Activated CD4-positive, alpha-beta T cell treated with anti-CD3 and anti-CD28 coated beads for 36 hours (primary cell): ENCODE results near the gene DNAJC15. TPM values are rescaled to one million over a fixed set of nuclear protein-coding genes. Genes with fewer than 3 reads are reported as not detected.
A peak's percentile ranks its signal among the peaks of the same experiment; 100 is the strongest.

Experiments
- ATAC-seq: fragments of 200-7000 bp; cut with Tn5 transposase; one replicate; pipeline ENCODE4 v1.10.0; 2021; ENCODE audit warnings: mild to moderate bottlenecking, moderate library complexity
- CTCF ChIA-PET: fragments of 350-600 bp; sonication (Branson Sonifier 250); formaldehyde crosslinking; loops from one replicate; lab custom pipeline; 2021; ENCODE audit warnings: antibody characterized with exemption; lab: Charles Lee
- POLR2A ChIA-PET: fragments of 350-600 bp; sonication (Branson Sonifier 250); formaldehyde crosslinking; loops from one replicate; lab custom pipeline; 2021; ENCODE audit warnings: antibody characterized with exemption, inconsistent platforms; lab: Charles Lee
- DNase-seq: peaks from one replicate; pipeline ENCODE4 v3.0.0-alpha.2; 2020
- H3K27ac Mint-ChIP-seq: one replicate; pipeline ENCODE4 v1.8.0; 2021; ENCODE audit warnings: mixed read lengths
- H3K27me3 Mint-ChIP-seq: one replicate; pipeline ENCODE4 v1.8.0; 2021; ENCODE audit warnings: mixed read lengths
- H3K36me3 Mint-ChIP-seq: one replicate; pipeline ENCODE4 v1.8.0; 2021; ENCODE audit warnings: low read depth, mixed read lengths
- H3K4me1 Mint-ChIP-seq: one replicate; pipeline ENCODE4 v1.8.0; 2021; ENCODE audit warnings: mixed read lengths
- H3K4me3 Mint-ChIP-seq: one replicate; pipeline ENCODE4 v1.8.0; 2021; ENCODE audit warnings: mild to moderate bottlenecking, moderate library complexity, mixed read lengths
- H3K9me3 Mint-ChIP-seq: one replicate; pipeline ENCODE4 v1.8.0; 2021; ENCODE audit warnings: low read depth, mixed read lengths
- intact Hi-C, 2 experiments: fragments of 100-400 bp; cut with DNase I in 1 of 2; cut with micrococcal nuclease in 1 of 2; formaldehyde crosslinking; loops; one replicate each; pipeline versions ENCODE4 v1.14.2 to v1.15.1; 2022 to 2024; cut with DNase I, micrococcal nuclease
- total RNA-seq, 2 experiments: library from RNA; stranded (reverse); gene quantifications; one replicate each; pipeline ENCODE4 v1.2.3, GENCODE V29; 2021

The DNAJC15 gene
- 10 to 100 TPM; 13.0 to 20.8 TPM for total RNA-seq

DNA sequence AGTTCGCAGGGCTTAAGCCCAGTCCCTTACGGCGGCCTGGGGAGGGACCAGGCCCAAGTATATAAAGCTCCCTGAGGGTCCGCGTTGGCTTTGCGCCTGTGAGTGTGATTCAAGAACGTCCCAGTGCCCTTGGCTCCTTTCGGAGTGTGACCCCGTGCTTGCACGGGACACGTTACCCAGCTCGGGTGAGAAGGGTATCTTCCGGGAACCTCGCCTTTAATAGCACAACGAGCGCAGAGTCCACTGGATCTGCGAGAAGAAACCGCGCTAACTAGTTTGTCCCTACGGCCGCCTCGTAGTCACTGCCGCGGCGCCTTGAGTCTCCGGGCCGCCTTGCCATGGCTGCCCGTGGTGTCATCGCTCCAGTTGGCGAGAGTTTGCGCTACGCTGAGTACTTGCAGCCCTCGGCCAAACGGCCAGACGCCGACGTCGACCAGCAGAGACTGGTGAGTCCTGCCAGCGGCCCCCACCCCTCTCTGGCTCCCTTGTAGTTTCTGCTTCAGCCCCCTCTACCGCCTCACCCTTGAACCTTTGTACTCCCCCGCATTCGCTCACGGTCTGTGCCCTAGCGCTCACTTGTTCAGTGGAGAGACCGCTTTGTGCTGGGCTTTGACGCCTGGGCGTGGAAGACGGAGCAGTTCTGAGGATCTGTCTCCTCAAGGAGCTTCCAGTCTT, at the start of gene DNAJC15:
Gene DNAJC15, plus strand, starts transcription at position 298 of the 675 bp plus-strand sequence. Its CDS starts 41 bp downstream, at position 339.
- DNase-seq (peak; percentile 90), ATAC-seq (peak; percentile 95)
- no peaks in the 10 kb centered on the region for H3K9me3 Mint-ChIP-seq
- H3K27me3 Mint-ChIP-seq, result no peaks in the 10 kb centered on the region
- peaks cover 15% of the 10 kb centered on the region for H3K36me3 Mint-ChIP-seq
- intact Hi-C loops, result loop anchor here (1.0 to 5.0 kb wide), 5 partner anchors 20 to 53 kb away; partner anchors contain the start of gene EPSTI1 (in 1 of the 2)
- ChIA-PET CTCF (interaction anchor here (0.6 to 1.6 kb wide), 8 partner anchors 15 to 813 kb away, joined by 3 to 5 read pairs (median 3); no protein-coding TSS in a partner anchor), POLR2A (interaction anchor here (0.9 to 1.3 kb wide), 2 partner anchors 32 to 529 kb away, joined by 4 to 8 read pairs; partner anchors contain the start of gene EPSTI1)
- H3K27ac Mint-ChIP-seq, result peak within 1 kb of the TSS; percentile 91
- H3K4me3 Mint-ChIP-seq, result peak within 1 kb of the TSS; percentile 99
- peaks cover 28% of the 10 kb centered on the region for H3K4me1 Mint-ChIP-seq

- peaks cover 19% of the 10 kb centered on the region for H3K36me3 Mint-ChIP-seq
- peaks cover 4% of the 10 kb centered on the region for H3K9me3 Mint-ChIP-seq
- H3K27me3 Mint-ChIP-seq, result no peaks in the 10 kb centered on the region
- DNase-seq (no peak), ATAC-seq (no peak)
- peaks cover 25% of the 10 kb centered on the region for H3K4me1 Mint-ChIP-seq
- intact Hi-C loops, result loop anchor here in 1 of 2 experiments (10.0 kb wide), 1 partner anchor 329 kb away; no protein-coding TSS in a partner anchor
- CTCF ChIA-PET, result interaction anchor here (0.7 kb wide), 1 partner anchor 9 kb away, joined by 3 read pairs; no protein-coding TSS in a partner anchor
- no peak overlapping the region for H3K4me3 Mint-ChIP-seq
- POLR2A ChIA-PET, result no interaction called here
- no peak overlapping the region for H3K27ac Mint-ChIP-seq
These were observed 47.3 kb upstream of the DNAJC15 start for GRCh38 chr13:42976066-42976465.

DNA sequence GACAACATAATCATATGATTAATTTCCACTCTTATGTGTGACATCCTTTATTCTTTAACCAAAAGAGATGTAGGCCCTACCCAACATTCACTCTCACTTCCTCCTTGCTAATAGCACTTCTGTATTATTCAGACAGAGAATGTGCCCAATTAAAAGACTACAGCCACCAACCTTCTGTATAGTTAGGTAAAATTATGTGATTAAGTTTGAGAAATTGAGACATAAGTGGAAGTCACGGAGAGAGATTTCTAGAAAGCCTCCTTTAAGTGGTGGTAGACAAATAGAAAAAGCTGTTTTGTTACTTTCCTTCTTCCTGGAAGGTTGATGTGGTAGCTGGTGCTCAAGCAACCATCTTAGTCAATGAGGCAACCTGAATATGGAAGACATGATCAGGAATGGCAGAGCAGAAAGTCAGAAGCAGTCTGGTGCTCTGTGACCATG, 46.1 kb upstream of the DNAJC15 start:
- intact Hi-C loops, result loop anchor here in 1 of 2 experiments (10.0 kb wide), 1 partner anchor 328 kb away; no protein-coding TSS in a partner anchor
- DNase-seq, result no peak
- ATAC-seq, result no peak
- CTCF ChIA-PET, result no interaction called here
- Mint-ChIP-seq H3K36me3 (peaks cover 18% of the 10 kb centered on the region), H3K4me1 (peaks cover 18% of the 10 kb centered on the region), H3K9me3 (peaks cover 4% of the 10 kb centered on the region), H3K27ac (peak overlapping the region; percentile 33), H3K4me3 (no peak overlapping the region), H3K27me3 (no peaks in the 10 kb centered on the region)
- POLR2A ChIA-PET, result no interaction called here

GRCh38 chr13:42981317-42981716, 42.1 kb upstream of the DNAJC15 start:
- POLR2A ChIA-PET, result no interaction called here
- DNase-seq (no peak), ATAC-seq (no peak)
- H3K4me1 Mint-ChIP-seq, result peaks cover 31% of the 10 kb centered on the region
- no peak overlapping the region for H3K4me3 Mint-ChIP-seq
- intact Hi-C loops, result no loop called here
- H3K36me3 Mint-ChIP-seq, result peaks cover 13% of the 10 kb centered on the region
- no peaks in the 10 kb centered on the region for H3K27me3 Mint-ChIP-seq
- H3K9me3 Mint-ChIP-seq, result peaks cover 4% of the 10 kb centered on the region
- CTCF ChIA-PET, result interaction anchor here (1.0 kb wide), 1 partner anchor 9 kb away, joined by 3 read pairs; no protein-coding TSS in a partner anchor
- no peak overlapping the region for H3K27ac Mint-ChIP-seq

DNA sequence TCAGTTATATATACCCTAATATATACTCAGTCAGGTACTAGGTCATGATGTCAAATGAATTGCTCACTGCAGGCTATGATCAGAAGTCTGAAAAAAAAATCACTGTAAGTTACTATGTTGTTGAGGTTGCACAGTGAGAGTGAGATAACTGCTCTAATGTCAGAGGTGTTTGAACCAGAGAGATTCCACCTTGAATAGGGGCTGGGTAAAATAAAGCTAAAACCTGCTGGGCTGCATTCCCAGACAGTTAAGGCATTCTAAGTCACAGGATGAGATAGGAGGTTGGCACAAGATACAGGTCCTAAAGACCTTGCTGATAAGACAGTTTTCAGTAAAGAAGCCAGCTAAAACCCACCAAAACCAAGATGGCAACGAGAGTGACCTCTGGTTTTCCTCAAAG, 41.5 kb upstream of the DNAJC15 start:
- Mint-ChIP-seq H3K4me1 (peaks cover 31% of the 10 kb centered on the region), H3K36me3 (peaks cover 13% of the 10 kb centered on the region), H3K4me3 (no peak overlapping the region), H3K27me3 (no peaks in the 10 kb centered on the region), H3K27ac (no peak overlapping the region), H3K9me3 (peaks cover 4% of the 10 kb centered on the region)
- DNase-seq (no peak), ATAC-seq (no peak)
- ChIA-PET CTCF (interaction anchor here (1.4 kb wide), 1 partner anchor 10 kb away, joined by 5 read pairs; no protein-coding TSS in a partner anchor), POLR2A (no interaction called here)
- intact Hi-C loops, result no loop called here

DNA sequence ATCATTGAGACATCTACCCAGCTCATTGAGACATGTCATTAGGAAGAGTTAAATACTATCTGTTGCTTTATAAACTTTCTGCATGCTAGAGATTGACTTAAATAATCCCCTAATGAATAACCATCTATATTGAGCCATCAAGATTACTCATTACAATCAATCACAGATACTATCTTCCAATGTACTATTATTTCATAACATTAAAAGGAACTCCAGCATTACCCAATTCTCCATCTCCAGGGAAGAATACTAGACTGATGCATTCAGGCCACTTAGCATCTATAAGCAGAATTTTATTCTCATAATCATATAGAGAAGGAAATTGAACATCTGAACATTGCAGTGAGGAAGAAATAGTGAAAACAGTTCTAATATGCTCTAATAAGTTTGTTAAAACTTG, 39.4 kb upstream of the DNAJC15 start:
- no peaks in the 10 kb centered on the region for H3K9me3 Mint-ChIP-seq
- ChIA-PET POLR2A (no interaction called here), CTCF (no interaction called here)
- H3K4me1 Mint-ChIP-seq, result peaks cover 27% of the 10 kb centered on the region
- DNase-seq (no peak), ATAC-seq (no peak)
- intact Hi-C loops, result no loop called here
- H3K4me3 Mint-ChIP-seq, result no peak overlapping the region
- H3K36me3 Mint-ChIP-seq, result peaks cover 8% of the 10 kb centered on the region
- no peaks in the 10 kb centered on the region for H3K27me3 Mint-ChIP-seq
- no peak overlapping the region for H3K27ac Mint-ChIP-seq

- H3K36me3 Mint-ChIP-seq, result peaks cover 8% of the 10 kb centered on the region
- POLR2A ChIA-PET, result interaction anchor here (0.6 kb wide), 1 partner anchor 58 kb away, joined by 3 read pairs; no protein-coding TSS in a partner anchor
- H3K27me3 Mint-ChIP-seq, result no peaks in the 10 kb centered on the region
- H3K4me1 Mint-ChIP-seq, result peaks cover 31% of the 10 kb centered on the region
- CTCF ChIA-PET, result interaction anchor here (0.9 to 1.6 kb wide), 2 partner anchors 9 to 15 kb away, joined by 3 to 7 read pairs; no protein-coding TSS in a partner anchor
- ATAC-seq (no peak), DNase-seq (no peak)
- no peak overlapping the region for H3K4me3 Mint-ChIP-seq
- no peaks in the 10 kb centered on the region for H3K9me3 Mint-ChIP-seq
- intact Hi-C loops, result no loop called here
- H3K27ac Mint-ChIP-seq, result no peak overlapping the region
These were observed 38.7 kb upstream of the DNAJC15 start for GRCh38 chr13:42984691-42985090.

DNA sequence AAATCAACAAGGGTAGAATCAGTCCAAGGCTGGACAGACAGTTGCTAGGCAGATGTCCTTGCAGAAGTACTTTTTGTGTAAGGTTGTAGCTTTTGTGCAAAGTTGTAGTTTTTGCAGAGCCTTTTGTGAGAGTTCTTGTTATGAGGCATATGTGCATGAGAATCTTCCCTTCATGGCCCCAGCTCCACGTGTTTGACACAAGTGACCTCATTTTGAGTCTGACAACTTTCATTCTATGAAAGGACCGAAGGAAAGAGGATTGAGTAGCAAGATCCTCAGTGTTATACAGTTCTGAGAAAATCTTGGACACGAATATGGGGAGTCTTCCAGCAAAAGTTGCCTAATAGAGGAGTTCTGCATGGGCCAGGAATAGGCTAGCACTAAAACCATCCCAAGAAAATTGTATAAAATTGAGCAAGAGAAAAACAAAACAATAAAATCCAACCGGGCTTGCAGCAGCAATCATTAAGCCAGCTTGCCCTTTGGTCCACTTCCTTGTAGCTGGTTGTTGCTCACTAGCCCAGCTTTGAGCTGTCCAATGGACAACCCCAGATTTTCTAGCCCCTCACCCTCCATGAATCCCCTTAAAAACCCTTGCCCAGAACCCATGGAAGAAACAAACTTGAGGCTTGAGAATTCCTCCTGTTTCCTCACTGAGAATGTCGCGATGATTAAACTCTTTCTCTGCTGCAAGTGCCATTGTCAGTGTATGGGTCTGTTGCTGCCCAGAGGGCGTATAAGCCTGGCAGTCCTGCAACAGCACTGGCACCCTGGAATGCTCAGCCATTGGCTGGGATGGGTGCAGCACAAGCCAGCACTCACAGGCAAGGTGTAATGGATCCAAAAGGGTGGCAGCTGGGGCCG, 37.8 kb upstream of the DNAJC15 start:
- H3K4me1 Mint-ChIP-seq, result peaks cover 37% of the 10 kb centered on the region
- CTCF ChIA-PET, result interaction anchor here (0.9 to 1.6 kb wide), 2 partner anchors 9 to 16 kb away, joined by 3 to 7 read pairs; no protein-coding TSS in a partner anchor
- no peak overlapping the region for H3K27ac Mint-ChIP-seq
- no peak overlapping the region for H3K4me3 Mint-ChIP-seq
- intact Hi-C loops, result no loop called here
- POLR2A ChIA-PET, result no interaction called here
- ATAC-seq, result peak; percentile 39
- H3K27me3 Mint-ChIP-seq, result no peaks in the 10 kb centered on the region
- peaks cover 8% of the 10 kb centered on the region for H3K36me3 Mint-ChIP-seq
- no peak for DNase-seq
- H3K9me3 Mint-ChIP-seq, result no peaks in the 10 kb centered on the region

DNA sequence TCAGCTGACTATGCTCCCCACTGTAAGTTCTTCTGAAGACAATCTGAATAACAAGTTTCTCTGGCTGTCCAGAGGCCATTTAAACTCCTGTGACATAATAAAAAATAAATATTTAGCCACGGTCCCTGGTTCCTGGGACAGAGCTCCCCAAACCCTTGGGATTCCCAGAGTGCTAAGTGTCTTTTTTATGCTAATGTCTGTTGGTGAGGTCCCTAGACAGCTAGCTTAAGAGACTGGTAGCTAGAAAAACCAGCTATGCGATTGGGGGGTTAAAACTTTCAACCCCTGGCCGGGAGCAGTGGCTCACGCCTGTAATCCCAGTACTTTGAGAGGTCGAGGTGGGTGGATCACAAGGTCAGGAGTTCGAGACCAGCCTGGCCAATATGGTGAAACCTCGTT, 37.2 kb upstream of the DNAJC15 start:
- ATAC-seq (no peak), DNase-seq (no peak)
- Mint-ChIP-seq H3K27ac (no peak overlapping the region), H3K9me3 (no peaks in the 10 kb centered on the region), H3K27me3 (no peaks in the 10 kb centered on the region), H3K4me1 (peaks cover 39% of the 10 kb centered on the region), H3K4me3 (no peak overlapping the region), H3K36me3 (peaks cover 9% of the 10 kb centered on the region)
- ChIA-PET POLR2A (no interaction called here), CTCF (interaction anchor here (1.6 kb wide), 1 partner anchor 16 kb away, joined by 7 read pairs; no protein-coding TSS in a partner anchor)
- intact Hi-C loops, result no loop called here

DNA sequence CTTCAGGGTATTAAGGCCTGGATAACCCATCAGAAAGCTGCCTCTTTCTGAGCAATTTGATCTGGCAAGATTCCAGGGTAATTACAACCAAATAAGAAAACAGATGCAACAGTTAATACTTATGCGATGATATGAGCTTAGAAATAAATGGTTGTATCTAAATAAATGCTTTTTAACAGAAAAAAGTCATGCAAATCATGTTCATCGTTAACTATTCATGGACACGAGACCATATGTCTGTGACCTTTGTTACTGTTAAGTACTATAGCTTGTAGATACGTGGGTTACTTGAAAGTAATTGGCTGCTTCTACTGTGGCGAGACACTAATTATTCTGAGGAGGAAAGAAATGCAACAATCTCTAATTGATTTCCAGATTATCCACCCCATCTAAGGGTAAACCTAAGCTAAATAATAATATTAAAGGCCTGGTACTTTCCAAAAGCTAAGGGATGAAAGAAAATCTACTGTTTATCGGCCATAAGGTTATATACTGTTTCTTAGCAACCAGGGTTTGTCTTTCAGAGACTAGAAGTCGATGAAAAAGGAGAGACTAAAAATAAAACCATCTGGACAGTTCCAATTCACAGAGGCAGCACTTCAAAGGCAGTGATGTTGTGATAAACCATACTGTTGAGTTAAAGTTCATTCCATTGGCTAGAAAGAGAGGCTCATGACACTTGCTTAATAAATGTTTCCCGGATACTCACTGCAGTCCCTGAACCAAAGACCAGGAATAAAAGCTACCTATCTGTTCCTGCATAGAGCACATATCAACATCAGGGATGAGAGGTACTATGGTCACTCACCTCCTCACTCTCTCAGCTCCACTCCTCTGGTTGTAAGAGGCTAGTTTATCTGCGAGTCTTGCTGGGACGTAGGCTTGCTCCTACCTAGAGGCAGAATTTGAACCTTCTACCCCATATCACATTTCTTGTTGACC, 32.8 kb upstream of the DNAJC15 start:
- no peak for DNase-seq
- no peak for ATAC-seq
- Mint-ChIP-seq H3K9me3 (no peaks in the 10 kb centered on the region), H3K27ac (peak overlapping the region; percentile 99), H3K36me3 (peaks cover 9% of the 10 kb centered on the region), H3K4me3 (peak overlapping the region; percentile 84), H3K27me3 (no peaks in the 10 kb centered on the region), H3K4me1 (peaks cover 33% of the 10 kb centered on the region)
- intact Hi-C loops, result loop anchor here (2.0 to 5.0 kb wide), 5 partner anchors 64 to 1523 kb away; no protein-coding TSS in a partner anchor
- CTCF ChIA-PET, result interaction anchor here (0.6 to 1.2 kb wide), 6 partner anchors 9 to 729 kb away, joined by 3 to 6 read pairs (median 4); no protein-coding TSS in a partner anchor
- POLR2A ChIA-PET, result interaction anchor here (0.7 to 1.9 kb wide), 3 partner anchors 33 to 1275 kb away, joined by 3 to 8 read pairs (median 3); partner anchors contain the start of gene DNAJC15
